GM12801 (cell line): ENCODE results near the gene NUP160.

Source experiments
- TF ChIP-seq, protein P1 (sequence below): IDR thresholded peaks from one replicate; pipeline ENCODE4 v1.5.1; 2011; ENCODE audit warnings: control low read depth; ENCODE audit not compliant: insufficient read length; ENCODE audit errors: extremely low read depth

Gene NUP160

GRCh38 chr11:47852053-47852452, 3.9 kb upstream of the NUP160 start:
- TF ChIP-seq, protein P1, sequence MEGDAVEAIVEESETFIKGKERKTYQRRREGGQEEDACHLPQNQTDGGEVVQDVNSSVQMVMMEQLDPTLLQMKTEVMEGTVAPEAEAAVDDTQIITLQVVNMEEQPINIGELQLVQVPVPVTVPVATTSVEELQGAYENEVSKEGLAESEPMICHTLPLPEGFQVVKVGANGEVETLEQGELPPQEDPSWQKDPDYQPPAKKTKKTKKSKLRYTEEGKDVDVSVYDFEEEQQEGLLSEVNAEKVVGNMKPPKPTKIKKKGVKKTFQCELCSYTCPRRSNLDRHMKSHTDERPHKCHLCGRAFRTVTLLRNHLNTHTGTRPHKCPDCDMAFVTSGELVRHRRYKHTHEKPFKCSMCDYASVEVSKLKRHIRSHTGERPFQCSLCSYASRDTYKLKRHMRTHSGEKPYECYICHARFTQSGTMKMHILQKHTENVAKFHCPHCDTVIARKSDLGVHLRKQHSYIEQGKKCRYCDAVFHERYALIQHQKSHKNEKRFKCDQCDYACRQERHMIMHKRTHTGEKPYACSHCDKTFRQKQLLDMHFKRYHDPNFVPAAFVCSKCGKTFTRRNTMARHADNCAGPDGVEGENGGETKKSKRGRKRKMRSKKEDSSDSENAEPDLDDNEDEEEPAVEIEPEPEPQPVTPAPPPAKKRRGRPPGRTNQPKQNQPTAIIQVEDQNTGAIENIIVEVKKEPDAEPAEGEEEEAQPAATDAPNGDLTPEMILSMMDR, result no peak

DNA sequence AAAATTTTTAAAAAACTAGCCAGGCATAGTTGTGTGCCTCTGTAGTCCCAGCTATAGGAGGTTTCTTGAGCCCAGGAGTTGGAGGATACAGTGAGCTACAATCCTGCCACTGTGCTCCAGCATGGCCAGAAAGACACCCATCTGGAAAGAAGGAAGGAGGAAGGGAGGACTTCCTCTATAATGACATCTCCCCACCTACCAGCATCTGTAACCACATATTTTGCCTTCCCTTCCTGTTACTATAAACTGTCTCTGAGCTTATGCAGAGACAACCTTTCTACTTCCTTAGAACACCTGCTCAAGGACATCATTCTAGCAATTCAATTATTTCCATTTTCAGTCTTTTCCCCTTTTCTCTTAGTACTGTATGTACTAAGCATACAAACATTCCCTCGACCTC, 2.2 kb upstream of the NUP160 start:
- TF ChIP-seq, protein P1, result no peak

- TF ChIP-seq, protein P1, result no peak
Measured at GRCh38 chr11:47848700-47849155, 578 bp upstream of the NUP160 start.

GRCh38 chr11:47847537-47847891, 636 bp downstream of the NUP160 start:
- TF ChIP-seq, protein P1, result no peak

- TF ChIP-seq, protein P1, result no peak
Measured at GRCh38 chr11:47846998-47847397, 1.2 kb downstream of the NUP160 start.

DNA sequence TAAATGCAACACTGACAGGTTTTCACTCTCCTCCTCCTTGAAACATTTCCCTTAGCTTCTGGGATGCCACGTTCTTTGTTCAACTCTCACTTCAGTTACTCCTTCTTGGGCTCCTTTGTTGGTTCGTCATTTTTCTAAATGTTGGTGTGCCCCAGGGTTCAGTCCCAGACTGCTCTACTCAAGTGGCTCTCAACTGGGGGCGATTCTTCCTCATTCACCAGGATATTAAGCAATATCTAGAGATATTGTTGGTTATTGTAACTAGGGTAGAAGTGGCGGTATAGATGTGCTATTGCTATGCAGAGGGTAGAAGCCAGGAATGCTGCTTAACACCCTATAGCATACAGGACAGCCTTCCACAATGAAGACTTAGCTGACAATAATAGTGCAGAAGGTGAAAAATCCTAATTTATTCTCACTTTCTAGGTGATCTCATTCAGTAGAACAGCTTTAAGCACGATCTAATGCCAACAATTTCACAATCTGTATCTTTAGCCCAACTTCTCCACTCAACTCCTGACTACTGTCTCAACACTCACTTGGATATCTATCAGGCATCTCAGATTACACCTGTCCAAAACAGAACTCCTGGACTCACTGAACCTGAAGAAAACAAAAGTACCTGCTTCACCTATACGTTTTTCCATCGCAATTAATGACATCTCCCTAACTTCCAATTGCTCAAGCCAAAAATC, 4.6 kb downstream of the NUP160 start:
- TF ChIP-seq, protein P1, result no peak

DNA sequence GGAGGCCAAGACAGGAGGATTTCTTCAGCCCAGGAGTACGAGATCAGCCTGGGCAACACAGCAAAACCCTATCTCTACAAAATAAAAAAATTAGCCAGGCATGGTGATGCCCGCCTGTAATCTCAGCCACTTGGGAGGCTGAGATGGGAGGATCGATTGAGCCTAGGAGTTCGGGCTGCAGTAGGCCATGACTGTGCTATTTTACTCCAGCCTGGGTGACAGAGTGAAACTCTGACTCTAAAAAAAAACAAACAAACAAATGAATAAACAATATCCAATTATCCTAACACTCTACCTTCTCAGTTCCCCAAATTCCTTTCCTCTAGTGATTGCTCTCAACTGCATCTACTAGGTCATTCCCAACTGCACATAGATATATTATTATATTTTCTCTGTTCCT, 5.4 kb downstream of the NUP160 start:
- TF ChIP-seq, protein P1, result no peak
